Tongue (tissue), 3 donors: Measurements from ENCODE around the gene MARCHF11. TPM values are rescaled to one million over a fixed set of nuclear protein-coding genes. Genes with fewer than 3 reads are reported as not detected.

Experiments
- DNase-seq: peaks from one replicate; pipeline ENCODE4 v3.0.0-alpha.2; 2015
- small RNA-seq: library from RNA; depleted of rRNA; stranded (forward); fragments of <200 nt; gene quantifications from one replicate; pipeline ENCODE3, GENCODE V24; 2014; ENCODE audit warnings: low replicate concordance
- total RNA-seq: library from RNA; depleted of rRNA; stranded (reverse); fragments of >200 nt; gene quantifications from one replicate; pipeline ENCODE4 v1.2.3, GENCODE V29; 2014

Gene MARCHF11
- total RNA-seq, 1 donor from 2014 or later = not detected

- no peak for DNase-seq
Measured at GRCh38 chr5:16051246-16051755, 128.3 kb downstream of the MARCHF11 start.

- no peak for DNase-seq
Measured at GRCh38 chr5:16050414-16050813, 129.2 kb downstream of the MARCHF11 start.

- no peak for DNase-seq
Measured at GRCh38 chr5:16049761-16050160, 129.8 kb downstream of the MARCHF11 start.

GRCh38 chr5:16048132-16048531 is 131.5 kb downstream of the MARCHF11 start:
- no peak for DNase-seq

GRCh38 chr5:16043349-16043965 is 136.1 kb downstream of the MARCHF11 start:
- DNase-seq = no peak

- DNase-seq = no peak
Measured at GRCh38 chr5:16037121-16037845, 142.3 kb downstream of the MARCHF11 start.

GRCh38 chr5:16034319-16035001 is 145.1 kb downstream of the MARCHF11 start:
- no peak for DNase-seq

GRCh38 chr5:16033187-16033925 is 146.2 kb downstream of the MARCHF11 start:
- no peak for DNase-seq

- no peak for DNase-seq
Measured at GRCh38 chr5:16028708-16029107, 150.9 kb downstream of the MARCHF11 start.

GRCh38 chr5:16025681-16026080 is 153.9 kb downstream of the MARCHF11 start:
- DNase-seq = peak; percentile 34

GRCh38 chr5:16018970-16019369 is 160.6 kb downstream of the MARCHF11 start:
- no peak for DNase-seq

- no peak for DNase-seq
Measured at GRCh38 chr5:16017720-16018119, 161.9 kb downstream of the MARCHF11 start.

Small RNAs within 50 kb of the gene (small RNA-seq; reads per million reads assigned to genes)
- not detected for gene RNA5SP178
